G401 (cell line): ENCODE data around the gene ESAM. TPM values are rescaled to one million over a fixed set of nuclear protein-coding genes. Genes with fewer than 3 reads are reported as not detected.

ENCODE experiments used
- DNase-seq: peaks from one replicate; pipeline ENCODE4 v3.0.0-alpha.2; 2015; ENCODE audit warnings: low spot score
- in situ Hi-C: cut with HindIII; loops from 2 replicates; pipeline ENCODE4 v1.10.0; 2016; ENCODE audit warnings: low sequenced_read_pairs, mixed read lengths
- total RNA-seq: library from RNA; depleted of rRNA; stranded (reverse); fragments of >200 nt; shearing (Covaris generic); gene quantifications from 2 replicates; pipeline ENCODE4 v1.2.3, GENCODE V29; 2014; rRNA removed

ESAM gene, protein sequence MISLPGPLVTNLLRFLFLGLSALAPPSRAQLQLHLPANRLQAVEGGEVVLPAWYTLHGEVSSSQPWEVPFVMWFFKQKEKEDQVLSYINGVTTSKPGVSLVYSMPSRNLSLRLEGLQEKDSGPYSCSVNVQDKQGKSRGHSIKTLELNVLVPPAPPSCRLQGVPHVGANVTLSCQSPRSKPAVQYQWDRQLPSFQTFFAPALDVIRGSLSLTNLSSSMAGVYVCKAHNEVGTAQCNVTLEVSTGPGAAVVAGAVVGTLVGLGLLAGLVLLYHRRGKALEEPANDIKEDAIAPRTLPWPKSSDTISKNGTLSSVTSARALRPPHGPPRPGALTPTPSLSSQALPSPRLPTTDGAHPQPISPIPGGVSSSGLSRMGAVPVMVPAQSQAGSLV
- total RNA-seq, result not detected in 2 replicates

DNA sequence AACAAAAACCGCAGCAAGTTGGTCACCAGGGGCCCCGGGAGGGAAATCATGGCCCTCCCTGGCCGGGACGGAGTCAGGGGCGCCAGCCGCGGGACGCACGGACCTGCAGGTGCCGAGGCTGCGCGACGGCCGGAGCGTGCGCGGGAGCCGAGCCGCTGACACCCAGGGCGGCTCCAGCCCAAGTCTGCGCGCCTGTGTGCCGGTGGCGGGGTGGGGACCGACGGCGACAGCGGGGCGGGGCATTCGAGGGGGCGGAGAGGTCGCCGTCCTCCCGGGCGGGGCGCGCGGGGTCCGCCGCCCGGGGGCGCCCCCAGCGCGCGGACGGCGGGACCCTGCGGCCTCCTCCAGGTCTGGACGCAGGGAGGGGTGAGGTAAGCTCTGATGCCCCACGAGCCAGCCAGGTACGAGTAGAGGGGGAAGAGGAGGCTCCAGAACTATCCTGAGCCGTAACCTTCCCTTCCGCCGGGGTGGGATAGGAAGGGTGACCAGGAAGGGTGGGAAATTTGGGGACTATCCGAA, at the start of gene ESAM:
TSS of gene ESAM (minus strand) at position 186 of the 519 bp plus-strand sequence. CDS start at position 50, 136 bp downstream.
- DNase-seq, result no peak
- in situ Hi-C loops, result no loop called here

DNA sequence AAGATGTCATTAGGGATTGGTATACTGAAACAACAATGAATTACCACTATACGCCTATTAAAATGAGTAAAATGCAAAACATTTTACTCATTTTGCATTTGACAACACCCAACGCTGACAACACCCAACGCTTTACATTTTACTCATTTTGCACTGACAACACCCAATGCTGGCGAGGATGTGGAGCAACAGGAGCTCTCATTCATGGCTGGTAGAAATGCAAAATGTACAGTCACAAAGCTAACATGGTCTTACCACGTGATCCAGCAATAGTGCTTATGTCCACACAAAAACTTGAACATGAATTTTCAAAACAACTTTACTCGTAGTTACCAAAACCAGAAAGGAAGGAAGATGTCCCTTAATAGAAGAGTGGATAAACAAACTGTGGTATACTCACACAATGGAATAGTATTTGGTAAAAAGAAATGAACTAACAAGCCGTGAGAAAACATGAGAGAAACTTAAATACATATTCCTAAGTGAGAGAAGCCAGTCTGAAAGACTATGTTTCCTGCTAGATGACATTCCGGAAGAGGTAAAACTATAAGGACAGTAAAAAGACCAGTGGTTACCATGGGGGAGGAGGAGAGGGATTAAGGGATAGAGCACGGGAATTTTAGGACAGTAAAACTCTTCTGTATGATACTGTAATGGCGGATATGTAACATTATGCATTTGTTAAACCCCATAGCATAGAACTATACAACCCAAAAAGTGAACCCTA, 49.5 kb upstream of the ESAM start:
- no peak for DNase-seq

DNA sequence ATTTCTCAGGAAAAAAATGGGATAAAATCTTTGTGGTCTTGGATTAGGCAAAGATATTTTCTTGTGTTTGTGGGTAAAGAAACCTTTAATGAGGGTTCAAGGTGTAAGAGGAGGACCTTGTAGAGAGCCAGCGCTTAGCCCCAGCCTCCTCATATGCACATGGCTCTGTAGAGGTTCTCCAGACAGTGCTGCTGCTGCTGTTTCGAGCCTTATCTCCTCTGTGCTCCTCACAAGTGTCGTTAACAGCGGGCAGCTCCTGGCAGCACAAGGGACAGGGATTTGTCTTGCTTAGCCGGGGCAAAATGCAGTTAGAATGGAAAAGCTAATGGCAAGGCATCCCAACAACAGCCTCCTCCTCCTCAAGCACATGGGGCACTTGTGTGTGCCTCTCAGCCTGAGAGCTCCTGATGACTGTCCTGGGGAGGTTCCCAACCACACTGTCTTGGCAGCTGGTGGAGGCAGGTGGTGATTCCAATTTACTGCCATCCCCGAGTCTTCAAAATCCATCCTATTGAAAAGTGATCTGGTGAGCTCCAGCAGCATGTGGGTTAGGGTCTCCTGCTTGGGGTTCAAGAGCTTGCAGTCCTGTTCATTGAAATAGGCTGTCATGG, 45.7 kb upstream of the ESAM start:
- in situ Hi-C loops, result no loop called here

More for the DNA sequence above, 49.5 kb upstream of the ESAM start:
- in situ Hi-C loops, result no loop called here

DNA sequence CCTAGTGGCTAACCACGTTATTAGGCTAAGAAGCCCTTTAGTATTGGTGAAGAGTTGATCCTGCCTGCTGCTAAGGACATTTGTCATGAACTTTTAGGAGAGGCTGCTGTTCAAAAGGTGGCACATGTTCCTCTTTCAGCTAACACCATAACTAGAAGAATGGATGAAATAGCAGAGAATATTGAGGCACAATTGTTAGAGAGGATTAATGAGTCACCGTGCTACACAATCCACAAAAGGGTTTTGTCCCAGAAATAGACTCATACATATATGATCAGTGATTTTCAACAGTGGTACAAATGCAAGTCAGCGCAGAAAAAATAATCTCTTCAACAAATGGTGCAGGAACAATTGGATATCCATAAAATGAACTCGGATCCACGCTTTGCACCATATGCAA, 45.1 kb upstream of the ESAM start:
- in situ Hi-C loops, result no loop called here
- no peak for DNase-seq

More for the DNA sequence above, 45.7 kb upstream of the ESAM start:
- DNase-seq, result no peak

DNA sequence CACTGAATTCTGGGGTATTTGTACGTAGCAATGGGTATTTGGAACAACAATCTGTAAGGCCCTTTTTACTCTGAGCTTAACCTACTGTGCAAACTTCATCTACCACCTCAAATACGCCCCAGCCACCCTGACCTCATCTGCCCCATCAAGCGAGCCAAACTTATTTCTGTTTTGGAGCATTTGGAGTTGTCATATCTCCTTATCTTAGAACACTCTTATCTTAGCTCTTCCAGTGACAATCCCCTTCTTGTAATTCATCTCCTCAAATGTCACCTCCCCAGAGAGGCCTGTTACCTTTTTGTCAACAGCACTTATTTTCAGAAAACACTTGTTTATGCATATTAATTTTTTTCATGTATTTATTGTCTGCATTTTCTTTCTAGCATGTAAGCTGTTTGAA, 42.8 kb upstream of the ESAM start:
- DNase-seq, result no peak
- in situ Hi-C loops, result no loop called here

DNA sequence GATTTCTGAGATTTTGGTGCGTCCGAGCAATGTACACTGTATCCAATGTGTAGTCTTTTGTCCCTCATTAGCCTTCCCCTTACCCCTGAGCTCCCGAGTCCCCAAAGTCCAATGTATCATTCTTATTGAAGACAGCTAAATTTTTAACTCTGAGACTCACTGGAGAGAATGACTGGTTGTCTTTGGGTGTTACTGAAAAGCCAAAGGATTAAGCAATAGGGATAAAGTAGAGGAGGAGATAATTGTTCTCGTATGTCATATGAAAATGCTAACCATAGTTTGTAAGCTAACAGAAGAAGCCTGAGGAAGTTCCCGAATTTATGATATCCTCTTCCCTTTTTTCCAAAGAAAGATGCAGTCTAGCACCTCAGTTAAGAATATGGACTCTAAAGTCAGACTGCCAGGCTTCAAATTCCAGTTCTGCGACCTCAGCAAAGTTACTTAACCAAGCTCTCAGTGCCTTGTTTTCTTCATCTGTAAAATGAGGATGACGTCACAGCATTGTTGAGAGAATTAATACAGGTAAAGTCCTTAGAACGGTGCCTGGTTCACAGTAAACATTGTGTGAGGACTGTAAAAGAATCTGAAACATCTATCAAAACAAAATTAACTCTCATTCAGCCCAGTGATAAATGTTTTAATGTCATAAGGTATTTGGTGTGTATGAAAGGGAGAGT, 39.7 kb upstream of the ESAM start:
- in situ Hi-C loops, result no loop called here
- DNase-seq, result no peak

DNA sequence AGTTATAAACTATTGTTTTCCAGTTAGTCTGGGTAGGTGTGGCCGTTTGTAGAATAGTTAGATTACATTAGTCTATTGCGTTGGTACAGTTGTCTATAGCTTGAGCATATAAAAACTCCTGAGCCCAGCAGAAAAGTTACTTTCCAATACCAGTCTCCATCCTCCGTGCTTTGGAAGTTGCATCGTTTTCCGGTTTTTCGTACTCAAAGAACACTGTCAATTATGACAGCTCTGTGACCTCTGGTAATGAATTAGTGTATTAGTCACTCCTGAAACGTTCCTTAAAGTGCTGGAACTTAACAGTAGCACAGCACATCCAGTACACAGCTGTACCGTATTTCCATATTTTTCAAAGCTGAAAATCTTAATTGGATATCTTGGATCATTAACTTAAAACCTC, 38.9 kb upstream of the ESAM start:
- in situ Hi-C loops, result no loop called here
- DNase-seq, result no peak

DNA sequence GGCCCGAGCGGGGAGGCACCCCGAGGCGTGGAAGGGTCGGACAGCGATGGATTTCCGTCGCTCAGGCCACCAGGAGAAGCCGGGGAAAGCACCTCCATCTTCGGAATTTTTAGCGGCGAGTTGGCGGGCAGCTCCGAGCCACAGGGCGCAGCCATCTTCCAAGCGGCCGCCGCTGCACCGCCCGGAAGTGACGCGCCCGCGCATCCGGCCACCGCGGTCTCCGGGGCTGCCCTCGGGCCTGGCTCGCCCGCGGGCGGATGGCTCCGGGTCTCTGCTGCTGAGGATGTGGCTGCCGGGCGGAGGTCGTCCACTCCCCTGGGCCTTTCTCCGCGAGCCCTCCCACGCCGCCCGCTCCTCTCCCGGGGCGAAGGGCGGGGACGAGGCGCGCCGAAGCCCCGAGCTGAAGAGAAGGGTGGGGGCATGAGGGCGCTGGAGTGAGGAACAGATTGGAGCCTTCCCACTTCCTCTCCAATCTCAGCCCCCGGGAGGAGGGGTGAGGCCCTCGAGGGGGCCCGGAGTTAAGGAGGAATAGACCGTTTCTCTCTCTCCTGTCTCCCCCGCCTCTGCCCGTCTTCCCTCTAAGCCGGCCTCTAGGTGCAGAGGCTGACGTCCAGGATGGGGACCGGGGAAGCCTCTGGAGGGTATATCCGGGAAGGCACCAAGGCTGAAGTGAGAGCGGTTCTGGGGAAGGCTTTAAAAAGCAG, 38.3 kb upstream of the ESAM start, which contains the start of gene MSANTD2:
TSS of gene MSANTD2 (minus strand) at position 181 of the 704 bp plus-strand sequence. CDS start at position 155, 26 bp downstream.
- DNase-seq, result peak; percentile 89
- in situ Hi-C loops, result no loop called here

DNA sequence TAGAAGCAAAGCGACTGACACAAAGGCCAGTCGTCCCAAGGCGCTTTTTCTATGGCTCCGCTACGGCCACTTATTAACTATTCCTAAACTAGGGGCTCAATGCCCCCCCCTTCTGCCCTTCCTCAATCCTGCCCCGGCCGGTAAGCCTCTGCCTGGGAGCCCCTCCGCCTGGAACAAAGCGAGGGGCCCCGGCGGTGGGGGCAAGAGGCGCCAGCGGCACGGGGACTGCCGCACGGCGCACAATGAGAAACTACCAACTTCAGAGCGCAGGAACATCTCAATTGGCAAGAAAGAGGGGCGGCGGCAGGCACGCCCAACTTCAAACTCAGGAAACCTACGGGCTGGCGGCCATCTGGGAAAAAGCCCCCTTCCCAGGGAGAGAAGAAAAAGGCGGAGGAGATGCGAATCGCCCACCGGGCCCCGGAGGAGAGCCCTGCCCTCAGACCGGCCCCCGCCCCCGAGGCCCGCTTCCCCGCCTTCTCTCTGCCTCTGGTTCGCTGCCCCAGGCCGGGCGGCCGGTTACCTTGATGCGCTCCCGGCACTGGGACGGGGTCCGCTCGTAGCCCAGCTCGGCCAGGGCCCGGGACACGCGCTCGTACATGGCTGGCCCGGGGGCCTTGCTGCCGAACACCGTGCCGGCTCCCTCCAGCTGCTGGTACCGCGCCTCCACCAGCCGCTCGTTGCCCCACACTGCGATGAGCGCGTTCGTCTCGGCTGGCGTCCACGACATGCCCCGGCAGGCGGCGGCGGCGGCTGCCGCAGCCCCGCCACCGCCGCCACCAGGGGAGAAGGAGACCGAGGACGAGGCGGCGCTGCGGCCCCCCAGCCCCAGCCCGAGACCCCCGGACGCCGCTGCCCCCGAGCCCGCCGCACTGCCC, 37.5 kb upstream of the ESAM start:
- in situ Hi-C loops, result no loop called here
- peak; percentile 3 for DNase-seq

DNA sequence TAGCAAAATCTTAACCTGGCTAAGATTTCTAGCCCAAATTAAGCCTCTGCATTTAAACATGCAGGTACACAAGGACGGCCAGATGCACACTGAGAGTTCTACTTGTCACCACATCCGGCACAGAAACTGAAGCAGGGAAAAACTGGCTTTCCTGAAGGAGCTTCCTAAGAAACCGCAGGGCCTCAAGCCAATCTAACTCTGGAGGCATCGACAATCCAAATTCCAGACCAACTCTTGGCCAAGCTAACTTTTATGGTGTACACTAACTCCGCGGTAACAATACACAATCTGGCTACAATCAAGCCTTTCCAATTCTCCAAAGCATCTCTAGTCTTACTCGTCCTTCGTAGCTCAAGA, 36.9 kb upstream of the ESAM start:
- in situ Hi-C loops, result no loop called here
- peak; percentile 7 for DNase-seq

DNA sequence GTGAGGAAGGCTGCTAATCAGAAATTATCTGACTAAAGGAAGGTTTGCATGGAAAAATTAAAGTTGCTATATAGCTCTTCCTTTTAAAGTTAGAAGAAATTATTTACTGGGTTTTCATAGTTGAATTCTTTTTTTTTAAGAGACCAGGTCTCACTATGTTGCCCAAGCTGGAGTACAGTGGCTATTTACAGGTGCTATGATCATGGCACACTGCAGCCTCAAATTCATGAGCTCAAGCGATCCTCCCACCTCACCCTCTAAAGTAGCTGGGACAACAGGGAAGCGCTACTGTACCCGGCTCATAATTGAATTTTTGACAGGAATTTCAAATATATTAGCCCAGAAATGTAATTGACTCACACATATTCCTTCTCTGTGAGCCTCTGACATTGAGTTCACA, 34.2 kb upstream of the ESAM start:
- DNase-seq, result no peak
- in situ Hi-C loops, result no loop called here

DNA sequence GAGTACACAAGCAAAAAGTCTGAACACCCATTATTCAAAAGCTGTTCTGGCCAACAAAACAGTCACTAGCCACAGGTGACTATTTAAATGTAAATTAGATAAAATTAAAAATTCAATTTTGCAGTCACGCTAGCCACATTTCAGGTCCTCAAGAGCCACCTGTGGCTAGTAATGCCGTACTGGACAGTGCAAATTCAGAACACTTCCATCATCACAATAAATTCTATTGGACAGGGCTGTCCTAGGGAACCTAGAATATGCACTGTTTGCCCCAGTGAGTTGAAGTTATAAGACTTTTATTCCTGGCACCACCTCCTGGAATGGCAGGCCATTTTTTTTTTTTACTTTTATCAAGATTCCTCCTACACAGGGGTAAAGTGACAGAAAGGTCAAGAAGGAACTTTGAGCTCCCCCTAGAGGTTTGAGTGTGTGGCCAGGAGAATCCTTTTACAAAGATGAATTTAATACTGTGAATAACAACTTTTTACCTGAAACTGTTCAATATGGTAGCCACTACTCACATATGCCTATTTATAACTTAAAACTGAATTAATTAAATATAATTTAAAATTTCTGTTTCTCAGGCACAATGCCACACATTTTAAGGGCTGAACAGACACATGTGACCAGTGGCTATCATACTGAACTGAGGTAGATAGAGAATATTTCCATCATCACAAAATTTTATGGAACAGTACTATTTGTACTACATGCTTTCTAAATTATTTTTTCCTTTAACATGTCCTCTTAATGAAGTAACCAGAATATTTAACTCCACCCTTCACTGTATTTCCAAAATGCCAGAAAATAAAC, 31.6 kb upstream of the ESAM start:
- peak; percentile 37 for DNase-seq
- in situ Hi-C loops, result no loop called here

DNA sequence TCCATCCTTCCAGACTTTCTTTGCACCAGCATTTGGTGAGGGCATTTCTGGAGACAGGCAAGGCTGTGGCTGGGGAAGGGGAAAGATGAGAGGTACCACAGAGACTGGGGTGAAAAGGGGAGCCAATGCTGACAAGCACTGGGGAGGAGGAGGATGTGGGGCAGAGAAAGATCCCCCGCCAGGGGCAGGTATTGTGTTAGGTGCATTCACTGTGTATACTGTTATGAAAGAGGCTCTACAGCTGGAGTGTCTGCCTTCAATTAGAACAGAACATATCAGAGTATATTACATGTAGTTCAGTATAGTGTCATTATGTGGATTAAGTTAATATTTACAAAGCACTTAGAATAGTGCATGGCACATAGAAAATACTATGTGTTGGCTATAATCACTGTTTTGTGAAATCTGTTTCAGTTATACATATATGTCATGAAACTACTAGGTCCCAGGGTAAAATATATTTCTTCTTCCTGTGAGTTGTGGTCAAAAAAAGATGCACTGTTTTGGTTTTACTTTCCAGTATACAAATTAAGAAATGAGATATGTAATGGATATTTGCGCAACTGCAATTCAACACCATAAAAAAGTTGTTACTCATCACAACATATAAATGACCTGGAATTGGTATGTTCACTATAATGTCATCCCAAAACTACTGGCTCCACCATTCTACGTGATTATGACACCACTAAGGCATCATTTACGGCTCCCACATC, 29.7 kb upstream of the ESAM start:
- in situ Hi-C loops, result no loop called here
- no peak for DNase-seq

DNA sequence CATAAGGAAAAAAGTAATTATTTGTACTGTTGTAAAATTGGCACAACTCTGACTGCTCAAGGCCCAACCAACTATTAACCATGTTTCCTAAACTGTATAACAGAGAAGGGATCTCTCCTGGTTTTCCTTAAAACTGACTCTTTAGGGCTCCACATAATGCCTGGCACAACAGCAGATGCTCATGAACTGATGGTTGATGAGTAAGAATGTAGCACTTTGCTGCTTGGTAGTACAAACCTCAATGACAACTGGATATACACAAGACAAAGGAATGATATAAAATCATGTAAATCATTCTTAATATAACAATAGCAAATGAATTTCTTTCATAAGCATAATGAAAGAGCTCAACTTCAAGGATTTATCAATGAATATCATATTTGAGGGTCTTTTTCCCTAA, 26.4 kb upstream of the ESAM start:
- DNase-seq, result no peak
- in situ Hi-C loops, result no loop called here

DNA sequence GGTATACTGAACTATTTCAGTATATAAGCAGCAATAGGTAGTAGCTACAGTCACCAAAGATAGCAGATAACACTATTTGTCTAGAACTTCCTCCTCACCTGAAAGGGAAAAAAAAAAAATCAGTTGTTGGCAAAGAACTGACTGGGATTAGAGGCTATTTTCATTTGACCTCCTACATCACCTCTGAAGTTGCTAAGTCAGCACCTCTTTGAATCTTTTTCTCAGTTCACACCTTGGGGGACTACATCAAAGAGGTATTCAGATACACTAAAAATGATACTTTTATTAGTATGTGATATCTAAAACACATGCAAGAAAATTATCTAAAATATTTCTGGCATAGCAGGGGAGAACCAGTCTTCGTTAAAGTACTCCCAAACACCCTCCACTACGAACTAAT, 22.0 kb upstream of the ESAM start:
- in situ Hi-C loops, result no loop called here
- no peak for DNase-seq

DNA sequence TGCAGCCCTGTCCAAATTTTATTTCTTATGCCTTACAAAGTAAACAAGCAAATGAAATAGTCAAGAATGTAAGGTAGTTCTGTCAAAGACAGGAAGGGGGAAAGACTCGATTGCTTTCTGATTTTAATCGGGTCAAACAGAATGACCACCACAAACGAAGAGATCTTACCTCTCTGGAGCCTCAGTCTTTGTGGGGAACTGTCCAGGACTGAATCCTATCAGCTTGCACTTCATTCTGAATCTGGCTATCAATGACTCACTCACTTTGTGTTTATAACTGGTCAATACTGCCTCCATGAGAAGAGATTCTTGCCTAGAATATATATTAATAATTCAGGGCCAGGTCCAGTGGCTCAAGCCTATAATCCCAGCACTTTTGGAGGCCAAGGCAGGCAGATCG, 20.9 kb upstream of the ESAM start:
- no peak for DNase-seq
- in situ Hi-C loops, result no loop called here

DNA sequence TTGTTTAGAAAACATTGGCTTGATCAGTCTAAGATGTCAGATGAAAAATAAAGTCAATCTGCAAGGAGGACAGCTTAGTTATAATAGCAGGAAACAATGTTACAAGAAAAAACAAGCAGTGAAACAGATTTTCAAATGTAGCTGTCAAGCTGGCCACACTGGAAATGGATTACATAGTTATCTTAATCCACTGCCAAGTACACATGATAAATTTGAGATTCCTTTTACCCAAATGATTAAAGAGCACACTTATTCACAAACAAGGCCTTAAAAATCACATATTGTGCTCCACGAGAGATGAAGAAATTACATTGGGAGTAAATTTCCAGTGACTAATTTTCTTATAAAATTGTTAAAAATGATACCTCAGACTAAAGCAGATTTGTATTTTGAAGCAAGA, 17.5 kb upstream of the ESAM start:
- in situ Hi-C loops, result no loop called here
- no peak for DNase-seq
